GM18861 (cell line): ENCODE results near the gene SCTR.

ENCODE experiments used
- ATAC-seq: cut with Tn5 transposase; IDR thresholded peaks from one replicate; pipeline ENCODE4 v1.9.1; 2021; ENCODE audit not compliant: unreplicated experiment

Gene SCTR

GRCh38 chr2:119475857-119476244, 48.4 kb downstream of the SCTR start:
- no peak for ATAC-seq

- ATAC-seq = no peak
Observed at GRCh38 chr2:119475225-119475856, 48.9 kb downstream of the SCTR start.

GRCh38 chr2:119474371-119475224, 49.7 kb downstream of the SCTR start:
- ATAC-seq = no peak

- ATAC-seq = no peak
Observed at GRCh38 chr2:119473621-119474370, 50.5 kb downstream of the SCTR start.

GRCh38 chr2:119472749-119473148, 51.5 kb downstream of the SCTR start:
- no peak for ATAC-seq

- no peak for ATAC-seq
Observed at GRCh38 chr2:119469661-119470297, 54.5 kb downstream of the SCTR start.

- no peak for ATAC-seq
Observed at GRCh38 chr2:119469131-119469530, 55.2 kb downstream of the SCTR start.

GRCh38 chr2:119468154-119468955, 55.9 kb downstream of the SCTR start:
- no peak for ATAC-seq

GRCh38 chr2:119466373-119466772, 57.9 kb downstream of the SCTR start:
- no peak for ATAC-seq

- ATAC-seq = no peak
Observed at GRCh38 chr2:119465687-119466086, 58.6 kb downstream of the SCTR start.

- ATAC-seq = no peak
Observed at GRCh38 chr2:119464981-119465380, 59.3 kb downstream of the SCTR start.

GRCh38 chr2:119463990-119464389, 60.3 kb downstream of the SCTR start:
- ATAC-seq = no peak

- no peak for ATAC-seq
Observed at GRCh38 chr2:119463136-119463535, 61.1 kb downstream of the SCTR start.

- ATAC-seq = no peak
Observed at GRCh38 chr2:119462574-119462973, 61.7 kb downstream of the SCTR start.

GRCh38 chr2:119461811-119462210, 62.5 kb downstream of the SCTR start:
- no peak for ATAC-seq

GRCh38 chr2:119460076-119460475, 64.2 kb downstream of the SCTR start:
- no peak for ATAC-seq

GRCh38 chr2:119455066-119455718, 69.1 kb downstream of the SCTR start:
- ATAC-seq = no peak

GRCh38 chr2:119453972-119454593, 70.2 kb downstream of the SCTR start:
- no peak for ATAC-seq

GRCh38 chr2:119451336-119452050, 72.8 kb downstream of the SCTR start:
- no peak for ATAC-seq
